H4 (cell line): ENCODE data around the gene SLC37A4. TPM values are rescaled to one million over a fixed set of nuclear protein-coding genes. Genes with fewer than 3 reads are reported as not detected.
A peak's percentile ranks its signal among the peaks of the same experiment; 100 is the strongest.
"Not testable (repeated sequence)": the region's sequence is repeated elsewhere in the genome, so short reads cannot be mapped to it uniquely, and the experiment has no call there.

Experiments
- DNase-seq: peaks from one replicate; pipeline ENCODE4 v3.0.0-alpha.2; 2015; ENCODE audit warnings: low spot score
- total RNA-seq: library from RNA; depleted of rRNA; stranded (reverse); fragments of >200 nt; shearing (Covaris generic); gene quantifications from 2 replicates; pipeline ENCODE4 v1.2.3, GENCODE V29; 2014

SLC37A4 gene
- total RNA-seq, 1 experiment from 2014 or later = 26.6 TPM

- DNase-seq = not testable (repeated sequence)
Observed at GRCh38 chr11:119017377-119017776, 13.3 kb downstream of the SLC37A4 start.

GRCh38 chr11:119016216-119017009 lies 14.3 kb downstream of the SLC37A4 start:
- no peak for DNase-seq

- no peak for DNase-seq
Observed at GRCh38 chr11:119015054-119015611, 15.5 kb downstream of the SLC37A4 start.

GRCh38 chr11:119014209-119014924 lies 16.3 kb downstream of the SLC37A4 start:
- DNase-seq = no peak

GRCh38 chr11:119012629-119013170 lies 18.0 kb downstream of the SLC37A4 start:
- no peak for DNase-seq

GRCh38 chr11:119011476-119012053 lies 19.1 kb downstream of the SLC37A4 start:
- no peak for DNase-seq

GRCh38 chr11:119006656-119007055 lies 24.0 kb downstream of the SLC37A4 start:
- no peak for DNase-seq

- no peak for DNase-seq
Observed at GRCh38 chr11:119000906-119001305, 29.8 kb downstream of the SLC37A4 start.

GRCh38 chr11:118998822-118999221 lies 31.9 kb downstream of the SLC37A4 start:
- peak; percentile 51 for DNase-seq

GRCh38 chr11:118998388-118998717 lies 32.3 kb downstream of the SLC37A4 start:
- no peak for DNase-seq

GRCh38 chr11:118997627-118998387 lies 32.9 kb downstream of the SLC37A4 start, which contains the start of gene CENATAC:
CENATAC (plus strand) TSS chr11:118998138; CDS start chr11:118998198, 60 bp downstream.
- peak; percentile 68 for DNase-seq

GRCh38 chr11:118996926-118997626 lies 33.6 kb downstream of the SLC37A4 start:
- no peak for DNase-seq

- not testable (repeated sequence) for DNase-seq
Observed at GRCh38 chr11:118991486-118992038, 39.1 kb downstream of the SLC37A4 start.

- no peak for DNase-seq
Observed at GRCh38 chr11:118988280-118988679, 42.4 kb downstream of the SLC37A4 start.

GRCh38 chr11:118984825-118985224 lies 45.9 kb downstream of the SLC37A4 start:
- DNase-seq = no peak

- DNase-seq = not testable (repeated sequence)
Observed at GRCh38 chr11:118984337-118984736, 46.3 kb downstream of the SLC37A4 start.

GRCh38 chr11:118980191-118980881 lies 50.3 kb downstream of the SLC37A4 start:
- no peak for DNase-seq

GRCh38 chr11:118979434-118979833 lies 51.2 kb downstream of the SLC37A4 start:
- no peak for DNase-seq
